Trophoblast cell (in vitro differentiated cells and primary cell): ENCODE results near the gene PPHLN1.
A peak's percentile ranks its signal among the peaks of the same experiment; 100 is the strongest.

ENCODE experiments used
- DNase-seq, 2 donors: peaks; one replicate each; pipeline ENCODE4 v3.0.0-alpha.2; 2016
- H2AFZ ChIP-seq: 2 replicates; pipeline ENCODE4 v1.6.1; 2013; ENCODE audit warnings: low read length, moderate library complexity, mild to moderate bottlenecking; ENCODE audit not compliant: insufficient read depth, poor library complexity
- H2AK5ac ChIP-seq: 2 replicates; pipeline ENCODE4 v1.6.1; 2013; ENCODE audit warnings: mild to moderate bottlenecking, low read length
- H2BK120ac ChIP-seq: 2 replicates; pipeline ENCODE4 v1.6.1; 2013; ENCODE audit warnings: low read length, mild to moderate bottlenecking, moderate library complexity; ENCODE audit not compliant: insufficient read depth, poor library complexity
- H2BK12ac ChIP-seq: 2 replicates; pipeline ENCODE4 v1.6.1; 2013; ENCODE audit warnings: mild to moderate bottlenecking, low read length, moderate library complexity
- H2BK5ac ChIP-seq: 2 replicates; pipeline ENCODE4 v1.6.1; 2013; ENCODE audit warnings: low read length, low read depth, moderate library complexity, mild to moderate bottlenecking; ENCODE audit not compliant: poor library complexity
- H3K14ac ChIP-seq: 2 replicates; pipeline ENCODE4 v1.6.1; 2013; ENCODE audit warnings: mild to moderate bottlenecking, low read length
- H3K18ac ChIP-seq: 2 replicates; pipeline ENCODE4 v1.6.1; 2013; ENCODE audit warnings: mild to moderate bottlenecking, low read length
- H3K23ac ChIP-seq: 2 replicates; pipeline ENCODE4 v1.6.1; 2013; ENCODE audit warnings: low read length
- H3K27ac ChIP-seq: 2 replicates; pipeline ENCODE4 v1.5.1; 2013; ENCODE audit warnings: low read depth, mild to moderate bottlenecking, inconsistent platforms, low read length, moderate library complexity
- H3K27me3 ChIP-seq: 2 replicates; pipeline ENCODE4 v1.6.1; 2013; ENCODE audit warnings: inconsistent platforms, mild to moderate bottlenecking, low read length, moderate library complexity; ENCODE audit not compliant: insufficient read depth
- H3K36me3 ChIP-seq, 2 experiments: 1 replicate in 1 of 2; 2 replicates in 1 of 2; pipeline ENCODE4 v1.6.1; 2013; ENCODE audit warnings: low read length in 2 of 2, mild to moderate bottlenecking in 2 of 2, moderate library complexity in 1 of 2; ENCODE audit not compliant: insufficient read depth in 2 of 2, control insufficient read depth in 1 of 2
- H3K4ac ChIP-seq: 2 replicates; pipeline ENCODE4 v1.6.1; 2013; ENCODE audit warnings: low read depth, mild to moderate bottlenecking, low read length, moderate library complexity
- H3K4me1 ChIP-seq, 2 experiments: 1 replicate in 1 of 2; 2 replicates in 1 of 2; pipeline ENCODE4 v1.6.1; 2013; ENCODE audit warnings: low read length in 2 of 2, mild to moderate bottlenecking in 2 of 2, moderate library complexity in 1 of 2; ENCODE audit not compliant: insufficient read depth in 2 of 2, control insufficient read depth in 1 of 2
- H3K4me2 ChIP-seq: 2 replicates; pipeline ENCODE4 v1.6.1; 2013; ENCODE audit warnings: inconsistent platforms, mild to moderate bottlenecking, low read length, moderate library complexity
- H3K4me3 ChIP-seq: 2 replicates; pipeline ENCODE4 v1.5.1; 2013; ENCODE audit warnings: mild to moderate bottlenecking, low read depth, low read length, inconsistent platforms
- H3K79me1 ChIP-seq: one replicate; pipeline ENCODE4 v1.6.1; 2013; ENCODE audit warnings: low read length
- H3K79me2 ChIP-seq: 2 replicates; pipeline ENCODE4 v1.6.1; 2013; ENCODE audit warnings: low read length, mild to moderate bottlenecking; ENCODE audit not compliant: control insufficient read depth, insufficient read depth, poor library complexity
- H3K9ac ChIP-seq: 2 replicates; pipeline ENCODE4 v1.6.1; 2013; ENCODE audit warnings: mild to moderate bottlenecking, low read length
- H3K9me3 ChIP-seq: 2 replicates; pipeline ENCODE4 v1.6.1; 2013; ENCODE audit warnings: low read depth, mild to moderate bottlenecking, control low read depth, inconsistent platforms, low read length; ENCODE audit not compliant: insufficient read depth
- H4K12ac ChIP-seq: 2 replicates; pipeline ENCODE4 v1.6.1; 2013; ENCODE audit warnings: low read depth, mild to moderate bottlenecking, low read length, moderate library complexity
- H4K8ac ChIP-seq: 2 replicates; pipeline ENCODE4 v1.6.1; 2013; ENCODE audit warnings: low read depth, mild to moderate bottlenecking, low read length, moderate library complexity
- H4K91ac ChIP-seq: one replicate; pipeline ENCODE4 v1.6.1; 2013; ENCODE audit warnings: low read depth, mild to moderate bottlenecking, low read length, moderate library complexity
- WGBS: extraction: QIAGEN DNeasy Blood & Tissue Kit; methylation state at CpG from one replicate; pipeline ENCODE4 v1.1.7; 2013; ENCODE audit warnings: missing lambda C conversion rate; ENCODE audit not compliant: insufficient read length, insufficient coverage; ENCODE audit errors: extremely low coverage; 5-methylcytosine and 5-hydroxymethylcytosine counted together

The PPHLN1 gene

GRCh38 chr12:42285431-42285830 is 40.5 kb upstream of the PPHLN1 start:
- no peak overlapping the region for H3K23ac ChIP-seq
- H3K4me2 ChIP-seq = no peak overlapping the region
- no CpG with 5 or more reads among the region's 2 CpGs for WGBS
- DNase-seq = no peak
- no peaks in the 10 kb centered on the region for H3K27me3 ChIP-seq
- no peak overlapping the region for H3K14ac ChIP-seq
- no peaks in the 10 kb centered on the region for H3K36me3 ChIP-seq
- no peak overlapping the region for H2BK12ac ChIP-seq
- H3K18ac ChIP-seq = no peak overlapping the region
- H3K79me1 ChIP-seq = no peaks in the 10 kb centered on the region
- H3K9me3 ChIP-seq = no peaks in the 10 kb centered on the region
- no peak overlapping the region for H2BK120ac ChIP-seq
- no peak overlapping the region for H2AK5ac ChIP-seq
- no peak overlapping the region for H3K4me3 ChIP-seq
- no peak overlapping the region for H4K91ac ChIP-seq
- H4K8ac ChIP-seq = no peak overlapping the region
- H3K27ac ChIP-seq = no peak overlapping the region
- no peak overlapping the region for H4K12ac ChIP-seq
- H3K79me2 ChIP-seq = no peaks in the 10 kb centered on the region
- H3K4me1 ChIP-seq = no peaks in the 10 kb centered on the region
- no peak overlapping the region for H2BK5ac ChIP-seq
- no peak overlapping the region for H3K4ac ChIP-seq
- H3K9ac ChIP-seq = no peak overlapping the region
- H2AFZ ChIP-seq = no peak overlapping the region

- Histone ChIP-seq H3K27ac (no peak overlapping the region), H4K12ac (no peak overlapping the region), H3K36me3 (no peaks in the 10 kb centered on the region), H3K4me2 (no peak overlapping the region), H3K23ac (no peak overlapping the region), H4K91ac (no peak overlapping the region), H2BK12ac (no peak overlapping the region), H4K8ac (no peak overlapping the region), H3K79me2 (no peaks in the 10 kb centered on the region), H3K9me3 (no peaks in the 10 kb centered on the region), H3K4me3 (no peak overlapping the region), H3K9ac (no peak overlapping the region), H3K27me3 (no peaks in the 10 kb centered on the region), H3K18ac (no peak overlapping the region), H2AK5ac (no peak overlapping the region), H2AFZ (no peak overlapping the region), H3K4ac (no peak overlapping the region), H3K4me1 (no peaks in the 10 kb centered on the region), H2BK5ac (no peak overlapping the region), H3K14ac (no peak overlapping the region), H2BK120ac (no peak overlapping the region), H3K79me1 (no peaks in the 10 kb centered on the region)
- no peak for DNase-seq
- no CpG with 5 or more reads among the region's 26 CpGs for WGBS
These were observed 39.2 kb upstream of the PPHLN1 start for GRCh38 chr12:42286741-42287140.

- Histone ChIP-seq H3K79me2 (no peaks in the 10 kb centered on the region), H3K4me1 (no peaks in the 10 kb centered on the region), H3K4me2 (no peak overlapping the region), H2AFZ (no peak overlapping the region), H2BK120ac (no peak overlapping the region), H3K4ac (no peak overlapping the region), H3K36me3 (no peaks in the 10 kb centered on the region), H3K27me3 (no peaks in the 10 kb centered on the region), H3K4me3 (no peak overlapping the region), H4K12ac (no peak overlapping the region), H4K8ac (no peak overlapping the region), H3K27ac (no peak overlapping the region), H3K9me3 (no peaks in the 10 kb centered on the region), H3K9ac (no peak overlapping the region), H3K23ac (no peak overlapping the region), H3K18ac (no peak overlapping the region), H2AK5ac (no peak overlapping the region), H4K91ac (no peak overlapping the region), H2BK5ac (no peak overlapping the region), H2BK12ac (no peak overlapping the region), H3K79me1 (no peaks in the 10 kb centered on the region), H3K14ac (no peak overlapping the region)
- no CpG with 5 or more reads among the region's 9 CpGs for WGBS
- DNase-seq = no peak
These were observed 37.4 kb upstream of the PPHLN1 start for GRCh38 chr12:42288544-42288943.

- H3K79me2 ChIP-seq = no peaks in the 10 kb centered on the region
- H3K23ac ChIP-seq = no peak overlapping the region
- no peak overlapping the region for H2BK5ac ChIP-seq
- no peak overlapping the region for H3K14ac ChIP-seq
- H4K8ac ChIP-seq = no peak overlapping the region
- DNase-seq = peak; percentile 24 to 67
- no peak overlapping the region for H2AK5ac ChIP-seq
- H3K4me3 ChIP-seq = no peak overlapping the region
- H3K4me2 ChIP-seq = no peak overlapping the region
- H3K4me1 ChIP-seq = no peaks in the 10 kb centered on the region
- no peaks in the 10 kb centered on the region for H3K79me1 ChIP-seq
- no peak overlapping the region for H2BK120ac ChIP-seq
- WGBS = no CpG with 5 or more reads among the region's 2 CpGs
- no peak overlapping the region for H3K4ac ChIP-seq
- no peak overlapping the region for H3K18ac ChIP-seq
- H4K91ac ChIP-seq = no peak overlapping the region
- H3K9ac ChIP-seq = no peak overlapping the region
- H2AFZ ChIP-seq = no peak overlapping the region
- no peak overlapping the region for H2BK12ac ChIP-seq
- no peaks in the 10 kb centered on the region for H3K36me3 ChIP-seq
- no peaks in the 10 kb centered on the region for H3K9me3 ChIP-seq
- no peaks in the 10 kb centered on the region for H3K27me3 ChIP-seq
- H3K27ac ChIP-seq = no peak overlapping the region
- H4K12ac ChIP-seq = no peak overlapping the region
These were observed 34.3 kb upstream of the PPHLN1 start for GRCh38 chr12:42291680-42292079.
